Activated CD4-positive, alpha-beta memory T cell treated with anti-CD3 and anti-CD28 coated beads, Interleukin-2, amount 10 ng/mL, durations not matched to agents 7 days and 5 days (primary cell): ENCODE measurements around the gene IL2. TPM values are rescaled to one million over a fixed set of nuclear protein-coding genes. Genes with fewer than 3 reads are reported as not detected.
A peak's percentile ranks its signal among the peaks of the same experiment; 100 is the strongest.

ENCODE experiments used
- CTCF ChIA-PET: fragments of 350-600 bp; sonication (Branson Sonifier 250); formaldehyde crosslinking; loops from one replicate; lab custom pipeline; 2021; ENCODE audit warnings: antibody characterized with exemption, inconsistent platforms; lab: Charles Lee
- POLR2A ChIA-PET: fragments of 350-600 bp; sonication (Branson Sonifier 250); formaldehyde crosslinking; loops from one replicate; lab custom pipeline; 2021; ENCODE audit warnings: antibody characterized with exemption; lab: Charles Lee
- DNase-seq: peaks from one replicate; pipeline ENCODE4 v3.0.0-alpha.2; 2020
- H3K27ac Mint-ChIP-seq: one replicate; pipeline ENCODE4 v1.8.0; 2021; ENCODE audit warnings: mild to moderate bottlenecking, mixed read lengths
- H3K27me3 Mint-ChIP-seq: one replicate; pipeline ENCODE4 v1.8.0; 2021; ENCODE audit warnings: mixed read lengths
- H3K36me3 Mint-ChIP-seq: one replicate; pipeline ENCODE4 v1.8.0; 2021; ENCODE audit warnings: low read depth, mixed read lengths
- H3K4me1 Mint-ChIP-seq: one replicate; pipeline ENCODE4 v1.8.0; 2021; ENCODE audit warnings: mixed read lengths
- H3K4me3 Mint-ChIP-seq: one replicate; pipeline ENCODE4 v1.8.0; 2021; ENCODE audit warnings: mild to moderate bottlenecking, mixed read lengths
- H3K9me3 Mint-ChIP-seq: one replicate; pipeline ENCODE4 v1.8.0; 2021; ENCODE audit warnings: mixed read lengths
- total RNA-seq, 2 experiments: library from RNA; stranded (reverse); gene quantifications; one replicate each; pipeline ENCODE4 v1.2.3, GENCODE V29; 2021

IL2 gene
- 1 to 10 TPM in 1 of 2 experiments, under 1 TPM in 1; 0.85 to 2.1 TPM for total RNA-seq

- Mint-ChIP-seq H3K4me3 (peak within 1 kb of the TSS; percentile 53), H3K27ac (peak within 1 kb of the TSS; percentile 65), H3K27me3 (peaks cover 1% of the 10 kb centered on the region), H3K36me3 (no peaks in the 10 kb centered on the region), H3K4me1 (peaks cover 51% of the 10 kb centered on the region), H3K9me3 (peaks cover 2% of the 10 kb centered on the region)
- ChIA-PET POLR2A (interaction anchor here (1.2 to 1.7 kb wide), 4 partner anchors 9 to 587 kb away, joined by 3 to 5 read pairs (median 4); partner anchors contain the start of gene BBS12), CTCF (interaction anchor here (0.6 to 2.9 kb wide), 4 partner anchors 40 to 1290 kb away, joined by 3 to 21 read pairs (median 4); no protein-coding TSS in a partner anchor)
- no peak for DNase-seq
Observed at GRCh38 chr4:122456231-122457116, at the start of gene IL2. IL2 (minus strand) TSS chr4:122456725; CDS start chr4:122456440, 285 bp downstream.

GRCh38 chr4:122503214-122503613 lies 46.7 kb upstream of the IL2 start:
- Mint-ChIP-seq H3K27ac (no peak overlapping the region), H3K4me1 (peaks cover 30% of the 10 kb centered on the region), H3K4me3 (no peak overlapping the region)

GRCh38 chr4:122500852-122501501 lies 44.5 kb upstream of the IL2 start:
- DNase-seq = no peak
- Mint-ChIP-seq H3K27ac (no peak overlapping the region), H3K4me1 (peaks cover 18% of the 10 kb centered on the region), H3K27me3 (no peaks in the 10 kb centered on the region), H3K36me3 (no peaks in the 10 kb centered on the region), H3K4me3 (no peak overlapping the region), H3K9me3 (peaks cover 2% of the 10 kb centered on the region)
- ChIA-PET CTCF (no interaction called here), POLR2A (no interaction called here)

More at GRCh38 chr4:122503214-122503613, 46.7 kb upstream of the IL2 start:
- Mint-ChIP-seq H3K36me3 (no peaks in the 10 kb centered on the region), H3K9me3 (peaks cover 2% of the 10 kb centered on the region), H3K27me3 (peaks cover 3% of the 10 kb centered on the region)
- no peak for DNase-seq
- CTCF ChIA-PET = no interaction called here
- POLR2A ChIA-PET = no interaction called here

GRCh38 chr4:122489061-122489460 lies 32.5 kb upstream of the IL2 start:
- CTCF ChIA-PET = interaction anchor here (1.5 kb wide), 1 partner anchor 11 kb away, joined by 3 read pairs; no protein-coding TSS in a partner anchor
- no peaks in the 10 kb centered on the region for H3K27me3 Mint-ChIP-seq

GRCh38 chr4:122483481-122483880 lies 27.0 kb upstream of the IL2 start:
- Mint-ChIP-seq H3K36me3 (no peaks in the 10 kb centered on the region), H3K4me3 (no peak overlapping the region), H3K27ac (no peak overlapping the region), H3K4me1 (peaks cover 2% of the 10 kb centered on the region), H3K9me3 (peaks cover 5% of the 10 kb centered on the region), H3K27me3 (no peaks in the 10 kb centered on the region)
- CTCF ChIA-PET = no interaction called here
- DNase-seq = no peak
- POLR2A ChIA-PET = no interaction called here

More at GRCh38 chr4:122489061-122489460, 32.5 kb upstream of the IL2 start:
- Mint-ChIP-seq H3K27ac (no peak overlapping the region), H3K9me3 (peaks cover 28% of the 10 kb centered on the region), H3K4me3 (no peak overlapping the region), H3K36me3 (no peaks in the 10 kb centered on the region), H3K4me1 (no peaks in the 10 kb centered on the region)
- DNase-seq = no peak
- POLR2A ChIA-PET = no interaction called here

GRCh38 chr4:122481766-122482405 lies 25.4 kb upstream of the IL2 start:
- ChIA-PET POLR2A (no interaction called here), CTCF (no interaction called here)
- no peak for DNase-seq
- Mint-ChIP-seq H3K4me3 (no peak overlapping the region), H3K36me3 (no peaks in the 10 kb centered on the region), H3K27me3 (no peaks in the 10 kb centered on the region), H3K9me3 (no peaks in the 10 kb centered on the region), H3K27ac (no peak overlapping the region), H3K4me1 (peaks cover 2% of the 10 kb centered on the region)

- ChIA-PET POLR2A (no interaction called here), CTCF (no interaction called here)
- no peak overlapping the region for H3K4me3 Mint-ChIP-seq
- H3K36me3 Mint-ChIP-seq = no peaks in the 10 kb centered on the region
- no peak for DNase-seq
- peaks cover 2% of the 10 kb centered on the region for H3K4me1 Mint-ChIP-seq
- H3K27ac Mint-ChIP-seq = no peak overlapping the region
- H3K9me3 Mint-ChIP-seq = no peaks in the 10 kb centered on the region
- no peaks in the 10 kb centered on the region for H3K27me3 Mint-ChIP-seq
Observed at GRCh38 chr4:122480655-122481487, 24.3 kb upstream of the IL2 start.

GRCh38 chr4:122479935-122480416 lies 23.5 kb upstream of the IL2 start:
- ChIA-PET CTCF (no interaction called here), POLR2A (no interaction called here)
- Mint-ChIP-seq H3K27ac (no peak overlapping the region), H3K36me3 (no peaks in the 10 kb centered on the region), H3K27me3 (no peaks in the 10 kb centered on the region), H3K4me3 (no peak overlapping the region), H3K4me1 (peaks cover 2% of the 10 kb centered on the region), H3K9me3 (peaks cover 3% of the 10 kb centered on the region)
- DNase-seq = no peak

GRCh38 chr4:122476745-122477144 lies 20.2 kb upstream of the IL2 start:
- no peak overlapping the region for H3K27ac Mint-ChIP-seq
- no peaks in the 10 kb centered on the region for H3K27me3 Mint-ChIP-seq
- ChIA-PET POLR2A (no interaction called here), CTCF (no interaction called here)
- H3K4me3 Mint-ChIP-seq = no peak overlapping the region
- no peaks in the 10 kb centered on the region for H3K36me3 Mint-ChIP-seq
- H3K4me1 Mint-ChIP-seq = peaks cover 2% of the 10 kb centered on the region
- DNase-seq = no peak
- peaks cover 5% of the 10 kb centered on the region for H3K9me3 Mint-ChIP-seq

GRCh38 chr4:122476126-122476525 lies 19.6 kb upstream of the IL2 start:
- POLR2A ChIA-PET = no interaction called here
- peaks cover 5% of the 10 kb centered on the region for H3K9me3 Mint-ChIP-seq
- CTCF ChIA-PET = no interaction called here
- peaks cover 2% of the 10 kb centered on the region for H3K4me1 Mint-ChIP-seq
- no peak overlapping the region for H3K4me3 Mint-ChIP-seq
- H3K36me3 Mint-ChIP-seq = no peaks in the 10 kb centered on the region
- H3K27me3 Mint-ChIP-seq = no peaks in the 10 kb centered on the region
- DNase-seq = no peak
- H3K27ac Mint-ChIP-seq = no peak overlapping the region

- H3K4me3 Mint-ChIP-seq = no peak overlapping the region
- POLR2A ChIA-PET = no interaction called here
- no peak for DNase-seq
- H3K36me3 Mint-ChIP-seq = no peaks in the 10 kb centered on the region
- H3K27ac Mint-ChIP-seq = no peak overlapping the region
- peaks cover 2% of the 10 kb centered on the region for H3K4me1 Mint-ChIP-seq
- CTCF ChIA-PET = no interaction called here
- no peaks in the 10 kb centered on the region for H3K27me3 Mint-ChIP-seq
- peaks cover 5% of the 10 kb centered on the region for H3K9me3 Mint-ChIP-seq
Observed at GRCh38 chr4:122475233-122475632, 18.7 kb upstream of the IL2 start.

- peaks cover 18% of the 10 kb centered on the region for H3K9me3 Mint-ChIP-seq
- H3K4me3 Mint-ChIP-seq = no peak overlapping the region
- H3K4me1 Mint-ChIP-seq = no peaks in the 10 kb centered on the region
- ChIA-PET CTCF (interaction anchor here (1.0 to 1.3 kb wide), 2 partner anchors 11 kb away, joined by 4 read pairs; no protein-coding TSS in a partner anchor), POLR2A (no interaction called here)
- no peaks in the 10 kb centered on the region for H3K27me3 Mint-ChIP-seq
- no peak for DNase-seq
- no peak overlapping the region for H3K27ac Mint-ChIP-seq
- H3K36me3 Mint-ChIP-seq = peaks cover 2% of the 10 kb centered on the region
Observed at GRCh38 chr4:122469457-122469856, 12.9 kb upstream of the IL2 start.
